HCT116 (cell line): ENCODE results near the gene SLC26A2. TPM values are rescaled to one million over a fixed set of nuclear protein-coding genes. Genes with fewer than 3 reads are reported as not detected.
A peak's percentile ranks its signal among the peaks of the same experiment; 100 is the strongest.

Experiments
- ATAC-seq: fragments of 200-7000 bp; cut with Tn5 transposase; 2 replicates; pipeline ENCODE4 v1.9.1; 2020; ENCODE audit warnings: mild to moderate bottlenecking, moderate library complexity
- BruUV-seq: library from RNA; stranded (reverse); fragments of 400-500 nt; replicated peaks from 2 replicates; lab custom pipeline; 2021; lab: Mats Ljungman, UMichigan
- CTCF ChIA-PET: fragments of 300-600 bp; sonication (Branson Sonifier 250); formaldehyde crosslinking; loops from one replicate; lab custom pipeline; 2021; ENCODE audit warnings: antibody characterized with exemption; lab: Charles Lee
- POLR2A ChIA-PET: fragments of 300-600, 350-600 bp; sonication (Branson Sonifier 250); formaldehyde crosslinking; loops from one replicate; lab custom pipeline; 2021; ENCODE audit warnings: antibody characterized with exemption; lab: Charles Lee
- RAD21 ChIA-PET, 2 experiments: fragments of 300-600 bp; sonication (Branson Sonifier 250); formaldehyde crosslinking; loops; one replicate each; lab custom pipeline; 2023; ENCODE audit warnings: low total read pairs in 2 of 2; ENCODE audit not compliant: uncharacterized antibody in 2 of 2, unreplicated experiment in 2 of 2, low non-redundant PET in 1 of 2; lab: Charles Lee
- DNase-seq: peaks from one replicate; pipeline ENCODE4 v3.0.0-alpha.2; 2010; ENCODE audit warnings: low read depth, low spot score
- H2AFZ ChIP-seq: fragments of 200-600 bp; shearing (Covaris generic), sonication (generic); 2 replicates; pipeline ENCODE4 v1.6.1; 2017; ENCODE audit warnings: low read depth, mixed run types, mixed read lengths, antibody characterized with exemption, low read length; ENCODE audit not compliant: poor library complexity, severe bottlenecking
- H3K27ac ChIP-seq: 2 replicates; pipeline ENCODE4 v1.5.1; 2012; ENCODE audit warnings: low read depth, low read length
- H3K27me3 ChIP-seq: fragments of 200-600 bp; sonication (generic); 2 replicates; pipeline ENCODE4 v1.6.1; 2016; ENCODE audit warnings: mixed run types, low read length, mixed read lengths; ENCODE audit not compliant: insufficient read depth
- H3K36me3 ChIP-seq, 2 experiments: fragments of 200-500 bp in 1 of 2; fragments of 200-600 bp in 1 of 2; sonication (Bioruptor generic) in 1 of 2; sonication (generic) in 1 of 2; 2 replicates each; pipeline versions ENCODE4 v1.5.1 to v1.6.1; 2014 to 2016; ENCODE audit warnings: low read length in 2 of 2, inconsistent platforms in 1 of 2, mixed read lengths in 1 of 2, mixed run types in 1 of 2; ENCODE audit not compliant: insufficient read depth in 2 of 2, control insufficient read depth in 1 of 2
- H3K4me1 ChIP-seq, 2 experiments: fragments of 200-600 bp in 1 of 2; sonication (generic) in 1 of 2; 2 replicates each; pipeline versions ENCODE4 v1.5.1 to v1.6.1; 2012 to 2017; ENCODE audit warnings: low read length in 2 of 2, inconsistent platforms in 1 of 2, mild to moderate bottlenecking in 1 of 2, mixed read lengths in 1 of 2, mixed run types in 1 of 2, moderate library complexity in 1 of 2; ENCODE audit not compliant: insufficient read depth in 2 of 2, control insufficient read depth in 1 of 2
- H3K4me2 ChIP-seq: fragments of 200-600 bp; sonication (generic); 2 replicates; pipeline ENCODE4 v1.6.1; 2017; ENCODE audit warnings: mixed run types, low read length, mixed read lengths
- H3K4me3 ChIP-seq, 2 experiments: fragments of 200-600 bp in 1 of 2; sonication (generic) in 1 of 2; replicated peaks in 1 of 2; 2 replicates each; pipeline ENCODE4 v1.5.1; 2011 to 2016; ENCODE audit warnings: low read length in 2 of 2, control low read depth in 1 of 2, low read depth in 1 of 2, mild to moderate bottlenecking in 1 of 2, mixed read lengths in 1 of 2, mixed run types in 1 of 2
- H3K79me2 ChIP-seq: fragments of 200-600 bp; sonication (generic); 2 replicates; pipeline ENCODE4 v1.6.1; 2017; ENCODE audit warnings: mild to moderate bottlenecking, mixed run types, low read length, moderate library complexity, mixed read lengths; ENCODE audit not compliant: insufficient read depth
- H3K9ac ChIP-seq: fragments of 200-600 bp; sonication (generic); 2 replicates; pipeline ENCODE4 v1.6.1; 2016; ENCODE audit warnings: low read length, mixed read lengths
- H3K9me2 ChIP-seq: fragments of 200-600 bp; sonication (generic), shearing (Covaris generic); 2 replicates; pipeline ENCODE4 v1.6.1; 2017; ENCODE audit warnings: mixed run types, mild to moderate bottlenecking, moderate library complexity; ENCODE audit not compliant: insufficient read depth
- H3K9me3 ChIP-seq, 2 experiments: fragments of 200-500 bp in 1 of 2; fragments of 200-600 bp in 1 of 2; sonication (Bioruptor generic) in 1 of 2; sonication (generic) in 1 of 2; 2 replicates each; pipeline ENCODE4 v1.6.1; 2014 to 2017; ENCODE audit warnings: low read length in 2 of 2, mixed read lengths in 2 of 2, inconsistent platforms in 1 of 2, low read depth in 1 of 2, mild to moderate bottlenecking in 1 of 2, mixed run types in 1 of 2, moderate library complexity in 1 of 2; ENCODE audit not compliant: control insufficient read depth in 1 of 2, insufficient read depth in 1 of 2
- H4K20me1 ChIP-seq: fragments of 200-600 bp; sonication (generic), shearing (Covaris generic); 2 replicates; pipeline ENCODE4 v1.6.1; 2017; ENCODE audit warnings: mixed run types, mild to moderate bottlenecking, moderate library complexity; ENCODE audit not compliant: insufficient read depth
- CBX3 ChIP-seq: IDR thresholded peaks from 2 replicates; pipeline ENCODE4 v1.6.1; 2012; ENCODE audit warnings: low read depth
- CEBPB ChIP-seq: IDR thresholded peaks from 2 replicates; pipeline ENCODE4 v1.6.1; 2012; ENCODE audit warnings: low read depth
- EGR1 ChIP-seq: IDR thresholded peaks from 2 replicates; pipeline ENCODE4 v1.6.1; 2012; ENCODE audit warnings: low read depth
- EZH2 ChIP-seq: fragments of 200-600 bp; sonication (generic); IDR thresholded peaks from 2 replicates; pipeline ENCODE4 v1.6.1; 2017; ENCODE audit warnings: antibody characterized with exemption, mixed run types
- FOSL1 ChIP-seq: IDR thresholded peaks from 2 replicates; pipeline ENCODE4 v1.6.1; 2012; ENCODE audit warnings: low read depth
- JUND ChIP-seq: IDR thresholded peaks from 2 replicates; pipeline ENCODE4 v1.6.1; 2012
- POLR2AphosphoS5 ChIP-seq: IDR thresholded peaks from 2 replicates; pipeline ENCODE4 v1.6.1; 2011; ENCODE audit warnings: mild to moderate bottlenecking, low read depth, low read length, moderate library complexity
- RAD21 ChIP-seq: IDR thresholded peaks from 2 replicates; pipeline ENCODE4 v1.6.1; 2012; ENCODE audit warnings: low read depth, mild to moderate bottlenecking
- SP1 ChIP-seq: IDR thresholded peaks from 2 replicates; pipeline ENCODE4 v1.6.1; 2012; ENCODE audit warnings: low read depth
- SRF ChIP-seq: IDR thresholded peaks from 2 replicates; pipeline ENCODE4 v1.6.1; 2012; ENCODE audit warnings: low read depth
- YY1 ChIP-seq: IDR thresholded peaks from 2 replicates; pipeline ENCODE4 v1.6.1; 2011; ENCODE audit warnings: low read length, low read depth, moderate library complexity, mild to moderate bottlenecking; ENCODE audit not compliant: insufficient replicate concordance; ENCODE audit errors: extremely low read depth
- ZBTB33 ChIP-seq: IDR thresholded peaks from 2 replicates; pipeline ENCODE4 v1.6.1; 2011; ENCODE audit warnings: mild to moderate bottlenecking, low read length, moderate library complexity; ENCODE audit not compliant: insufficient replicate concordance; ENCODE audit errors: extremely low read depth
- ZFX ChIP-seq: fragments of 450-650 bp; IDR thresholded peaks from 2 replicates; pipeline ENCODE4 v1.6.1; 2017
- ZNF274 ChIP-seq: fragments of 200-500 bp; sonication (Bioruptor generic); IDR thresholded peaks from 2 replicates; pipeline ENCODE4 v1.6.1; 2014; ENCODE audit warnings: mild to moderate bottlenecking, low read depth, low read length, inconsistent platforms
- intact Hi-C: fragments of 100-400 bp; cut with micrococcal nuclease; formaldehyde crosslinking; loops from 2 replicates; pipeline ENCODE4 v1.10.0; 2022
- total RNA-seq: library from RNA; stranded (reverse); gene quantifications from one replicate; pipeline ENCODE4 v1.2.1, GENCODE V29; 2021; ENCODE audit not compliant: unreplicated experiment
- TF ChIP-seq, protein P1 (sequence below): IDR thresholded peaks from 2 replicates; pipeline ENCODE4 v1.6.1; 2012
- TF ChIP-seq, protein P2 (sequence below): IDR thresholded peaks from 2 replicates; pipeline ENCODE4 v1.6.1; 2012; ENCODE audit warnings: low read depth

Gene SLC26A2
- total RNA-seq, 1 experiment from 2014 or later, result 7.8 TPM

- H3K36me3 ChIP-seq, result peaks cover 41 to 76% of the 10 kb centered on the region in 2 experiments
- no peak overlapping the region for H3K9ac ChIP-seq
- H3K79me2 ChIP-seq, result peaks cover 82% of the 10 kb centered on the region
- no peaks in the 10 kb centered on the region for H4K20me1 ChIP-seq
- no peaks in the 10 kb centered on the region for H3K27me3 ChIP-seq
- RAD21 ChIA-PET, result no interaction called here
- CTCF ChIA-PET, result interaction anchor here (0.8 kb wide), 1 partner anchor 10 kb away, joined by 3 read pairs; no protein-coding TSS in a partner anchor
- no TSS peak for BruUV-seq
- no peak overlapping the region for H3K4me3 ChIP-seq
- H3K27ac ChIP-seq, result peak overlapping the region; percentile 33; the same call in 1 of the 2 replicates
- TF ChIP-seq CBX3 (0 out of 2 replicates have a peak, but pooled peaks have one; percentile 14), POLR2AphosphoS5 (no peak), ZBTB33 (no peak), ZFX (no peak), EGR1 (no peak), ZNF274 (no peak), RAD21 (no peak), JUND (peak; percentile 38; the same call in 1 of the 2 replicates), SRF (0 out of 2 replicates have a peak, but pooled peaks have one; percentile 23), SP1 (0 out of 2 replicates have a peak, but pooled peaks have one; percentile 23), FOSL1 (peak; percentile 54; the same call in 1 of the 2 replicates), CEBPB (no peak), YY1 (no peak), EZH2 (no peak)
- TF ChIP-seq, protein P1, sequence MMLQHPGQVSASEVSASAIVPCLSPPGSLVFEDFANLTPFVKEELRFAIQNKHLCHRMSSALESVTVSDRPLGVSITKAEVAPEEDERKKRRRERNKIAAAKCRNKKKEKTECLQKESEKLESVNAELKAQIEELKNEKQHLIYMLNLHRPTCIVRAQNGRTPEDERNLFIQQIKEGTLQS, result no peak
- TF ChIP-seq, protein P2, sequence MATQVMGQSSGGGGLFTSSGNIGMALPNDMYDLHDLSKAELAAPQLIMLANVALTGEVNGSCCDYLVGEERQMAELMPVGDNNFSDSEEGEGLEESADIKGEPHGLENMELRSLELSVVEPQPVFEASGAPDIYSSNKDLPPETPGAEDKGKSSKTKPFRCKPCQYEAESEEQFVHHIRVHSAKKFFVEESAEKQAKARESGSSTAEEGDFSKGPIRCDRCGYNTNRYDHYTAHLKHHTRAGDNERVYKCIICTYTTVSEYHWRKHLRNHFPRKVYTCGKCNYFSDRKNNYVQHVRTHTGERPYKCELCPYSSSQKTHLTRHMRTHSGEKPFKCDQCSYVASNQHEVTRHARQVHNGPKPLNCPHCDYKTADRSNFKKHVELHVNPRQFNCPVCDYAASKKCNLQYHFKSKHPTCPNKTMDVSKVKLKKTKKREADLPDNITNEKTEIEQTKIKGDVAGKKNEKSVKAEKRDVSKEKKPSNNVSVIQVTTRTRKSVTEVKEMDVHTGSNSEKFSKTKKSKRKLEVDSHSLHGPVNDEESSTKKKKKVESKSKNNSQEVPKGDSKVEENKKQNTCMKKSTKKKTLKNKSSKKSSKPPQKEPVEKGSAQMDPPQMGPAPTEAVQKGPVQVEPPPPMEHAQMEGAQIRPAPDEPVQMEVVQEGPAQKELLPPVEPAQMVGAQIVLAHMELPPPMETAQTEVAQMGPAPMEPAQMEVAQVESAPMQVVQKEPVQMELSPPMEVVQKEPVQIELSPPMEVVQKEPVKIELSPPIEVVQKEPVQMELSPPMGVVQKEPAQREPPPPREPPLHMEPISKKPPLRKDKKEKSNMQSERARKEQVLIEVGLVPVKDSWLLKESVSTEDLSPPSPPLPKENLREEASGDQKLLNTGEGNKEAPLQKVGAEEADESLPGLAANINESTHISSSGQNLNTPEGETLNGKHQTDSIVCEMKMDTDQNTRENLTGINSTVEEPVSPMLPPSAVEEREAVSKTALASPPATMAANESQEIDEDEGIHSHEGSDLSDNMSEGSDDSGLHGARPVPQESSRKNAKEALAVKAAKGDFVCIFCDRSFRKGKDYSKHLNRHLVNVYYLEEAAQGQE, result no peak
- peak overlapping the region; percentile 44 for H3K4me2 ChIP-seq
- no peaks in the 10 kb centered on the region for H3K9me2 ChIP-seq
- DNase-seq (no peak), ATAC-seq (no peak)
- peaks cover 26 to 61% of the 10 kb centered on the region in 2 experiments for H3K4me1 ChIP-seq
- H2AFZ ChIP-seq, result no peak overlapping the region
- H3K9me3 ChIP-seq, result peaks cover 0 to 18% of the 10 kb centered on the region in 2 experiments; a peak in 1 of 4 replicates
- intact Hi-C loops, result no loop called here
- POLR2A ChIA-PET, result interaction anchor here (1.3 kb wide), 1 partner anchor 17 kb away, joined by 4 read pairs; the partner anchor contains the start of genes HMGXB3 and TIGD6
Observed at GRCh38 chr5:150017226-150018005, 56.9 kb downstream of the SLC26A2 start.
